ENCODE results near the gene RBM19.

Gene RBM19

GRCh38 chr12:113798552-113798951 lies 167.6 kb downstream of the RBM19 start:
- no peak for DNase-seq

GRCh38 chr12:113797535-113797868 lies 168.6 kb downstream of the RBM19 start:
- no peak for DNase-seq

GRCh38 chr12:113796852-113797534 lies 169.1 kb downstream of the RBM19 start:
- no peak for DNase-seq

GRCh38 chr12:113796066-113796827 lies 169.9 kb downstream of the RBM19 start:
- no peak for DNase-seq

GRCh38 chr12:113795445-113795844 lies 170.7 kb downstream of the RBM19 start:
- DNase-seq: no peak

GRCh38 chr12:113794774-113795173 lies 171.4 kb downstream of the RBM19 start:
- DNase-seq: peak; percentile 10

GRCh38 chr12:113793250-113793649 lies 172.9 kb downstream of the RBM19 start:
- no peak for DNase-seq

GRCh38 chr12:113792450-113792849 lies 173.7 kb downstream of the RBM19 start:
- no peak for DNase-seq

GRCh38 chr12:113788020-113788856 lies 177.9 kb downstream of the RBM19 start:
- DNase-seq: no peak

GRCh38 chr12:113786107-113786506 lies 180.0 kb downstream of the RBM19 start:
- DNase-seq: no peak

- no peak for DNase-seq
Measured at GRCh38 chr12:113783811-113784210, 182.3 kb downstream of the RBM19 start.

GRCh38 chr12:113782873-113783272 lies 183.3 kb downstream of the RBM19 start:
- no peak for DNase-seq

GRCh38 chr12:113781415-113782198 lies 184.5 kb downstream of the RBM19 start:
- no peak for DNase-seq

- no peak for DNase-seq
Measured at GRCh38 chr12:113779774-113780173, 186.4 kb downstream of the RBM19 start.

- DNase-seq: no peak
Measured at GRCh38 chr12:113778432-113779132, 187.5 kb downstream of the RBM19 start.

GRCh38 chr12:113777751-113778150 lies 188.4 kb downstream of the RBM19 start:
- no peak for DNase-seq

GRCh38 chr12:113776536-113776935 lies 189.6 kb downstream of the RBM19 start:
- no peak for DNase-seq

- DNase-seq: no peak
Measured at GRCh38 chr12:113774526-113774925, 191.6 kb downstream of the RBM19 start.

- no peak for DNase-seq
Measured at GRCh38 chr12:113772505-113773030, 193.6 kb downstream of the RBM19 start.

- DNase-seq: no peak
Measured at GRCh38 chr12:113770389-113770865, 195.7 kb downstream of the RBM19 start.

- no peak for DNase-seq
Measured at GRCh38 chr12:113769305-113769704, 196.8 kb downstream of the RBM19 start.

GRCh38 chr12:113768850-113769249 lies 197.3 kb downstream of the RBM19 start:
- no peak for DNase-seq
